Activated CD8-positive, alpha-beta memory T cell treated with anti-CD3 and anti-CD28 coated beads for 4 hours (primary cell): ENCODE data around the gene MAPK8IP3.
"Not testable (repeated sequence)": the region's sequence is repeated elsewhere in the genome, so short reads cannot be mapped to it uniquely, and the experiment has no call there.

ENCODE experiments used
- DNase-seq, 2 donors: peaks; one replicate each; pipeline ENCODE4 v3.0.0-alpha.2; 2020; ENCODE audit warnings: low read depth in 2 of 2

Gene MAPK8IP3

GRCh38 chr16:1709356-1709755, 3.4 kb downstream of the MAPK8IP3 start:
- no peak for DNase-seq

- DNase-seq: no peak
These were observed 5.0 kb downstream of the MAPK8IP3 start for GRCh38 chr16:1710811-1711507.

- DNase-seq: no peak
These were observed 6.8 kb downstream of the MAPK8IP3 start for GRCh38 chr16:1712791-1713261.

DNA sequence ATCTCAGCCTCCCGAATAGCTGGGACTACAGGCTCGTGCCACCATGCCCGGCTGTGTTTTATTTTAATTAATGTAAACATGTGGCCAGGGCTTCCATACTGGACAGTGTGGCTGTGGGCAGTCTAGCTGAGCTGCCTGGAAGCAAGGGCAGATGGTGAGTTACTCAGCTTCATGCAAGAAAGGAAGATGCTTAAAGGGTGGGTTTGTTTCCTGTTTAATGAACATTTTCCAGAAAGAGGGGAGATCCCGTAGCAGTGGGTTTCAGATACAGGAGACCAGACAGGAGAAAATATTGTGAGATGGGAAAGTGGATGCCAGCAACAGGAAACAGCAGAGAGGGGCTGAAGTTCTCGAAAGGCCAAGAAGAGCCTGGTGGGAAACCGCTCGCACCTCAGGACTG, 7.3 kb downstream of the MAPK8IP3 start:
- DNase-seq: no peak

GRCh38 chr16:1713933-1714332, 7.9 kb downstream of the MAPK8IP3 start:
- no peak for DNase-seq

GRCh38 chr16:1715220-1715619, 9.2 kb downstream of the MAPK8IP3 start:
- DNase-seq: no peak

- not testable (repeated sequence) for DNase-seq
These were observed 12.2 kb downstream of the MAPK8IP3 start for GRCh38 chr16:1718236-1718635.

GRCh38 chr16:1719559-1720229, 13.7 kb downstream of the MAPK8IP3 start:
- DNase-seq: not testable (repeated sequence)

DNA sequence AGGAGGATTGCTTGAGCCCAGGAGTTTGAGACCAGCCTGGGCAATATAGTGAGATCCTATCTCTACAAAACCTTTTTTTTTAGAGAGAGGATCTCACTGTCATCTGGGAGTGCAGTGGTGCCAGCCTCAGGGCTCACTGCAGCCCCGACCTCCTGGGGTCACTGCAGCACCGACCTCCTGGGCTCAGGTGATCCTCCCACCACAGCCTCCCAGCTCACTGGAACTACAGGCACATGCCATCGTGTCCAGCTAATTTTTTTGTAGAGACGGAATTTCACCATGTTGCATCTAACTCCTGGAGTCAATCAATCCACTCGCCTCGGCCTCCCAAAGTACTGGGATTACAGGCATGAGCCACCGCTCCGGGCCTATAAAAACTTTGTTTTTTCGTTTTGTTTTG, 15.4 kb downstream of the MAPK8IP3 start:
- DNase-seq: no peak

GRCh38 chr16:1723450-1724147, 17.6 kb downstream of the MAPK8IP3 start:
- no peak for DNase-seq

GRCh38 chr16:1724491-1724890, 18.5 kb downstream of the MAPK8IP3 start:
- DNase-seq: no peak

DNA sequence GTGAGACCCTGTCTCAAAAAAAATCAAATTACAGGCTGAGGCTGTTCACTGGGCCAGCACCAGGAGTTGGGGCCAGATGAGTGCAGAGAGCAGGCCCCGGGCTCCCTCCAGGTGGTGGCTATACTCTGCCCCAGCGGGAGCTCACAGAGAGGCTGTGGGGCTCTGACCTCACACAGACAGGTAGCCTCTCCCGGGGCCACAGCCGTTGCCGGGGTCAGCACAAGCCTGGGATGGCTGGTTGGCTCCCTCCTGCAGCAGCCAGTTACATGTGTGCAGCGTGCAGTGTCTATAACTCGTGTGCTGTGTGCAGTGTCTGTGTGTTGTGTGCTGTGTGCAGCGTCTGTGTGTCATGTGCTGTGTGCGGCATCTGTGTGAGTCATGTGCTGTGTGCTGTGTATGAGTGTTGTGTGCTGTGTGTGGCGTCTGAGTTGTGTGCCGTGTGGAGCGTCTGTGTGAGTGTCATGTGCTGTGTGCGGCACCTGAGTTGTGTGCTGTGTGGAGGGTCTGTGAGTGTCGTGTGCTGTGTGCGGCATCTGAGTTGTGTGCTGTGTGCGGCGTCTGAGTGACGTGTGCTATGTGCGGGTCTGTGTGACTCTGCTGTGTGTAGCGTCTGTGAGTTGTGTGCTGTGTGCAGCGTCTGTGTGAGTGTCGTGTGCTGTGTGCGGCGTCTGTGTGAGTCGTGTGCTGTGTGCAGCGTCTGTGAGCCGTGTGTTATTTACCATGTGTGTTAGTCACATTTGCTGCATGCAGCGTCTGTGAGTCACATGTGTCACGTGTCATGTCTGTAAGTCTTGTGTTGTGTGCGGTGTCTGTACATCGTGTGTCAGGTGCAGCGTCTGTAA, 20.9 kb downstream of the MAPK8IP3 start:
- no peak for DNase-seq

- DNase-seq: no peak
These were observed 21.9 kb downstream of the MAPK8IP3 start for GRCh38 chr16:1727651-1728624.

DNA sequence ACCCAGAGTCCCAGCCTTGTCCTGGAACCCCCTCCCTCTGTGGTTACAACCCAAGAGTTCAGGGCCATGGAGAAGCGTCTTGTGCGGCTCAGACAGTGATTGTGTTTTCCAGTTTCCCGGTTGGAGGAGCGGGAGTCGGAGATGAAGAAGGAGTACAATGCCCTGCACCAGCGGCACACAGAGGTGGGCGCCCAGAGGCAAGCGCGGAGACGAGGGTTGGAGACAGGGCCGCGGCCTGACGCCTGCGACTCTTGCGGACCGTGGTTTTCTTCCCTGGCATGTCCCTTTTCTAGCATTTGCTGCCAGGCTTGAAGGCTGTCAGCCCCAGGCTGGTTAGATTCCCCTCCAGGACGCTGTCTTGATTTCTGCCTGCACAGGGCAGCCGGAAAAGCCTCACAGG, 23.0 kb downstream of the MAPK8IP3 start:
- DNase-seq: no peak

DNA sequence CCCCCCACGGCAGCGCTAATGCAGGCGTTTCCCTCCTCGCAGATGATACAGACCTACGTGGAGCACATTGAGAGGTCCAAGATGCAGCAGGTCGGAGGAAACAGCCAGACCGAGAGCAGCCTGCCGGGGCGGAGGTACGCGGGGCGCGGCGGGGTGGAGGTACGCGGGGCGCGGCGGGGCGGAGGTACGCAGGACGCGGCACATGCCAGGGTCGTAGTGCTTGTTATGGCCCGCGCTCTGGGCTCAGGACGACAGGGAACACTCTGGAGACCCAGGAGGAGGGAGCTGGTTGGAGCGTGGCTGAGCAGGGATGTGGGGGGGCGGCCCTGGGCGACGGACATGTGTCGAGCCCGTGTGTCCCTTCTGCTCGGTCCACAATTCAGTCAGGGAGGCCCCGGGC, 23.4 kb downstream of the MAPK8IP3 start:
- no peak for DNase-seq

DNA sequence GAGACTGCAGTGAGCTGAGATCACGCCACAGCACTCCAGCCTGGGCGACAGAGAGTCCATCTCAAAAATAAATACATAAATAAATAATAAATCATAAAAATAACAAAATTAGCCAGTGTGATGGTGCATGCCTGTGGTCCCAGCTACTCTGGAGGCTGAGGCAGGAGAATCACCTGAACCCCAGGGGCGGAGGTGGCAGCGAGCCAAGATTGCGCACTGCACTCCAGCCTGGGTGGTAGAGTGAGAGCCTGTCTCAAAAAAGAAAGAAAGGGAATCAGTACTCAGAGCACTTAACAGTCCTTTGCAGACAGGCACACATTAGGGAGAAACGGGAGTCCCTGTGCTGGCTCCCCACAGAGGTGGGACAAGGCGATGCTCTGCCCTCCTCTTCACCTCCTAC, 25.1 kb downstream of the MAPK8IP3 start:
- DNase-seq: no peak

- no peak for DNase-seq
These were observed 25.6 kb downstream of the MAPK8IP3 start for GRCh38 chr16:1731603-1732002.

GRCh38 chr16:1732071-1732470, 26.1 kb downstream of the MAPK8IP3 start:
- no peak for DNase-seq

- DNase-seq: not testable (repeated sequence)
These were observed 26.6 kb downstream of the MAPK8IP3 start for GRCh38 chr16:1732551-1732987.

DNA sequence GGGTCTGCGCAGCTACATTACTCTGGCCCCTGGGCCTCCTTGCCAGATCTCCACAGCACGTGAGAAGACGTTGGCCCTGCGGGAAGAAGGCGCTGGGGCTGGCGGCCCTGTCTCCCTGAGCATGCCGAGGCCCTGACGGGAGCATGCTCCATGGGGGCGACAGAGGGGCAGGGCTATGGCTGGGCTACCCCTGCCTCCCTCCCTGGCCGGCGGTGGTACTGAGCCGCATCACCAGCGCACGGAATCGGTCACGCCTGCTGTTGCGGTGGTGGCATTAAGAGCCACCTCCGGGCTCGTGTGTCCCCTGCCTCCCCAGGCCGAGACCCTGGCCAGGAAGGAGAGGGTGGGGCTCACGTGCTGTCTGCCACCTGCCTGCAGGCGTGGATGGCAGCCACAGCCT, 28.1 kb downstream of the MAPK8IP3 start:
- DNase-seq: no peak

GRCh38 chr16:1734816-1735215, 28.8 kb downstream of the MAPK8IP3 start:
- no peak for DNase-seq
